ENCODE data around the gene PRDX3. TPM values are rescaled to one million over a fixed set of nuclear protein-coding genes. Genes with fewer than 3 reads are reported as not detected.
A peak's percentile ranks its signal among the peaks of the same experiment; 100 is the strongest.

The PRDX3 gene
- total RNA-seq, 1 donor, result 222 TPM

- DNase-seq (ENCODE audit: low read depth), result no peak
- TF ChIP-seq, protein P1, sequence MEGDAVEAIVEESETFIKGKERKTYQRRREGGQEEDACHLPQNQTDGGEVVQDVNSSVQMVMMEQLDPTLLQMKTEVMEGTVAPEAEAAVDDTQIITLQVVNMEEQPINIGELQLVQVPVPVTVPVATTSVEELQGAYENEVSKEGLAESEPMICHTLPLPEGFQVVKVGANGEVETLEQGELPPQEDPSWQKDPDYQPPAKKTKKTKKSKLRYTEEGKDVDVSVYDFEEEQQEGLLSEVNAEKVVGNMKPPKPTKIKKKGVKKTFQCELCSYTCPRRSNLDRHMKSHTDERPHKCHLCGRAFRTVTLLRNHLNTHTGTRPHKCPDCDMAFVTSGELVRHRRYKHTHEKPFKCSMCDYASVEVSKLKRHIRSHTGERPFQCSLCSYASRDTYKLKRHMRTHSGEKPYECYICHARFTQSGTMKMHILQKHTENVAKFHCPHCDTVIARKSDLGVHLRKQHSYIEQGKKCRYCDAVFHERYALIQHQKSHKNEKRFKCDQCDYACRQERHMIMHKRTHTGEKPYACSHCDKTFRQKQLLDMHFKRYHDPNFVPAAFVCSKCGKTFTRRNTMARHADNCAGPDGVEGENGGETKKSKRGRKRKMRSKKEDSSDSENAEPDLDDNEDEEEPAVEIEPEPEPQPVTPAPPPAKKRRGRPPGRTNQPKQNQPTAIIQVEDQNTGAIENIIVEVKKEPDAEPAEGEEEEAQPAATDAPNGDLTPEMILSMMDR (IDR thresholded peaks at IDR 0.05; ENCODE audit: insufficient read depth, low read depth, low read length), result no peak
- no peak overlapping the region for H3K4me3 ChIP-seq (ENCODE audit: low read depth, low read length)
Observed at GRCh38 chr10:119166564-119166963, 12.0 kb downstream of the PRDX3 start.

GRCh38 chr10:119166118-119166500 lies 12.5 kb downstream of the PRDX3 start:
- peak overlapping the region; percentile 73 for H3K4me3 ChIP-seq (ENCODE audit: low read depth, low read length)
- TF ChIP-seq, protein P1 (IDR thresholded peaks at IDR 0.05; ENCODE audit: insufficient read depth, low read depth, low read length), result no peak
- DNase-seq (ENCODE audit: low read depth), result no peak

DNA sequence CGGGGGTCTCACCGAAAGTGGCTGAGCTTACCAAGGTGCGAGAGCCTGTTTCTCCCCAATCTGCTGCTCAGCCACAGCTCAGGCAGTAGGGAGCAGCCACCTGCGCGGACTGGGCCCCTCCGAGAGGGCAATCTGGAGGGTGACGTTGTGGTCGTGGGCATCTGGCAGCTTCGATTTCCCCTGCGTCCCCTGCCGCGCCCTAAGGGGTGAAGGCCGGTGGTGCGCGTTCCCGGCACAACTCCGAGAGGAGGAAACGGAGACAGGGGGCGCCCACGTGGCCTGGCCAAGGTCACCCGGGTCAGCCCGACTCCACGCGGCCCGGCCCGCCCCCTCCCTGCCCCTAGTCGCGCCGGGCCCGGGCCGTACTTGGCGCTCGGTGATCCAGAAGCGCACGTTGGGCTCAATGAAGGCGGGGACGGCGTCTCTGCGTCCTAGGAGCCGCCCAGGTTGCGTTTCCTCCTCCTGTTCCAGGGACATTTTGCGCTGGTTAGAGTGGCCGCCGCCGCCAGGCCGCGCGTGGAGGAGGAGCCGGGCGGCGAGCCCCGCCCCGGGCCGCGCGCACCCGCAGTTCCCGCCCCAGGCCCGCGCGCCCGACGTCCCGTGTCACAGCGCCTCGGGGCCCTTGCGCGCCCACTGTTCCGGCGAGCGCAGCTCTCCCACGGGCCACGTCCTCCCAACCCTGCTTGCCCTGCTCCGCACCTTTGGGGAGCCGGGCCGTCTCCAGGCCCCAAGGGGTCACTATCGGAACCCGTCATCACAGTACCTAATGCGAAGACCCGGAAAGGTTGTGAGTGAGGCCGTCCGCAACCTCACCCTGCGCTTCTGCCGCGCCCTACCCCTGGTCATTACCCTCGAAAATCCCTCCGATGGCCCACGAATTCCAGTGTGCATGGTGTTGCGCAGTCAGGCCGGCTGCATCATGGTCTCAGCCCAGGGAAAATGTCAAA lies 13.2 kb downstream of the PRDX3 start, which contains the start of gene SFXN4:
Gene SFXN4, minus strand, starts transcription at position 544 of the 947 bp plus-strand sequence. Its CDS starts 67 bp downstream, at position 477.
- DNase-seq (ENCODE audit: low read depth), result peak; percentile 54

GRCh38 chr10:119162452-119163092 lies 16.0 kb downstream of the PRDX3 start:
- H3K4me3 ChIP-seq (ENCODE audit: low read depth, low read length), result no peak overlapping the region
- DNase-seq (ENCODE audit: low read depth), result no peak
- TF ChIP-seq, protein P1 (IDR thresholded peaks at IDR 0.05; ENCODE audit: insufficient read depth, low read depth, low read length), result no peak

More for the DNA sequence above, 13.2 kb downstream of the PRDX3 start, which contains the start of gene SFXN4:
- TF ChIP-seq, protein P1 (IDR thresholded peaks at IDR 0.05; ENCODE audit: insufficient read depth, low read depth, low read length), result no peak
- peak within 1 kb of the TSS; percentile 73 for H3K4me3 ChIP-seq (ENCODE audit: low read depth, low read length)

DNA sequence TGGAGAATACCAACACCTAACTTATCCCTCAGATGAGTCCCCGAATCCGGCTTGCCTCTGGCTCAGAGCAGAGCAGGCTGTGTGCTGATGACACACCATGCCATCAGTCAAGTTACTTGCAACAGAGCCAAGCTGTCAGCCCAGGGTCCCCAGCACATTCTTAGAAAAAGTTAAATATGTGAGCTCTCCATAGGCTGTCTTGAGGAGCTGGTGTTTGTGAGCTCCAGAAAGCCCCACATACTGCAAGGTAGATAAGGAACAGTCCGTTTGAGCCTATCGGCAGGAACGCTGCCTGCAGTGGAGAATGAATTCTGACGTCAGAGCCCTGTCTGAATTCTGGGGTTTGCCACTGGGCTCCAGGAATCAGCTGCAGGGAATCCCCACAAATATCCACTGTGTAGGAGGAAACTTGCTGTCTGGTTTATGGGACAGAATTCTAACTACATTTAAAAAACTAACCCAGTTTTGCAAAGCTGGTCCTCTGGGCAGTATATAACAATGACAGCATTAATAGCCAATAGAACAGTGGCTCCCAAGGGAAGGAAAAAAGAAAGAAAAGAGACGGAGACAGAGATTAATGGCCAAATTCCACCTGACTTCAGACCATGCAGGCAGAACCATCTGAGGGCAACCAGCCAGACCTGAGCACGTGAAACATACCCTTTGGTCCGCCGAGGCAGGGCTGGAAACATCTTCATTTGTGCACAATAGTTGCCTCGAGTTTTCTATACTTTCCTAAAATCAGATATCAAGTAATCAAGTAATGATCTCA lies 16.7 kb downstream of the PRDX3 start:
- TF ChIP-seq, protein P1 (IDR thresholded peaks at IDR 0.05; ENCODE audit: insufficient read depth, low read depth, low read length), result peak; percentile 22
- DNase-seq (ENCODE audit: low read depth), result peak; percentile 42
- H3K4me3 ChIP-seq (ENCODE audit: low read depth, low read length), result no peak overlapping the region

GRCh38 chr10:119159332-119159731 lies 19.3 kb downstream of the PRDX3 start:
- no peak for DNase-seq (ENCODE audit: low read depth)
- TF ChIP-seq, protein P1 (IDR thresholded peaks at IDR 0.05; ENCODE audit: insufficient read depth, low read depth, low read length), result no peak
- no peak overlapping the region for H3K4me3 ChIP-seq (ENCODE audit: low read depth, low read length)
